Natural killer cell (primary cell): ENCODE measurements around the gene SMIM41. TPM values are rescaled to one million over a fixed set of nuclear protein-coding genes. Genes with fewer than 3 reads are reported as not detected.

ENCODE experiments used
- ATAC-seq, 3 donors: fragments of 150-1000 bp in 2 of 3; fragments of 200-7000 bp in 1 of 3; cut with Tn5 transposase; 1 replicate in 1 of 3; 2 replicates in 2 of 3; pipeline ENCODE4 v1.10.0; 2021; ENCODE audit warnings: mild to moderate bottlenecking in 2 of 3, moderate library complexity in 2 of 3
- DNase-seq, 2 donors: peaks; one replicate each; pipeline versions ENCODE4 v3.0.0 to v3.0.0-alpha.2; 2013 to 2021; ENCODE audit warnings: mixed read lengths in 1 of 2
- H3K27ac ChIP-seq: one replicate; pipeline ENCODE4 v1.5.1; 2013; ENCODE audit warnings: mild to moderate bottlenecking, low read length
- H3K27me3 ChIP-seq: one replicate; pipeline ENCODE4 v1.6.1; 2013; ENCODE audit warnings: low read length; ENCODE audit not compliant: control insufficient read depth, insufficient read depth
- H3K36me3 ChIP-seq: one replicate; pipeline ENCODE4 v1.6.1; 2013; ENCODE audit warnings: low read length; ENCODE audit not compliant: control insufficient read depth, insufficient read depth
- H3K4me1 ChIP-seq: one replicate; pipeline ENCODE4 v1.6.1; 2013; ENCODE audit warnings: low read length; ENCODE audit not compliant: control insufficient read depth, insufficient read depth
- H3K4me3 ChIP-seq: one replicate; pipeline ENCODE4 v1.5.1; 2013; ENCODE audit warnings: low read length
- H3K9me3 ChIP-seq: one replicate; pipeline ENCODE4 v1.6.1; 2013; ENCODE audit warnings: low read length; ENCODE audit not compliant: control insufficient read depth, insufficient read depth
- H3K27ac Mint-ChIP-seq, 2 donors: one replicate each; pipeline ENCODE4 v1.8.0; 2022; ENCODE audit warnings: mild to moderate bottlenecking in 2 of 2, mixed read lengths in 2 of 2, moderate library complexity in 1 of 2
- H3K27me3 Mint-ChIP-seq, 2 donors: one replicate each; pipeline ENCODE4 v1.8.0; 2022; ENCODE audit warnings: low read depth in 2 of 2, mixed read lengths in 2 of 2
- H3K36me3 Mint-ChIP-seq: one replicate; pipeline ENCODE4 v1.8.0; 2022; ENCODE audit warnings: mixed read lengths
- H3K4me1 Mint-ChIP-seq, 2 donors: one replicate each; pipeline ENCODE4 v1.8.0; 2022; ENCODE audit warnings: mixed read lengths in 2 of 2
- H3K4me3 Mint-ChIP-seq: one replicate; pipeline ENCODE4 v1.8.0; 2022; ENCODE audit warnings: mild to moderate bottlenecking, moderate library complexity, mixed read lengths
- H3K9me3 Mint-ChIP-seq, 2 donors: one replicate each; pipeline ENCODE4 v1.8.0; 2022; ENCODE audit warnings: mixed read lengths in 2 of 2
- WGBS: methylation state at CpG from one replicate; pipeline ENCODE4 v1.1.7; 2013; ENCODE audit warnings: missing lambda C conversion rate; ENCODE audit not compliant: insufficient coverage; 5-methylcytosine and 5-hydroxymethylcytosine counted together
- intact Hi-C: fragments of 100-400 bp; cut with micrococcal nuclease; formaldehyde crosslinking; loops from one replicate; pipeline ENCODE4 v1.14.2; 2022
- total RNA-seq, 4 donors: library from RNA; stranded (reverse); fragments of 120-200 nt in 1 of 4; gene quantifications; one replicate each; pipeline versions ENCODE4 v1.2.3 to v1.2.4, GENCODE V29; 2013 to 2022
- TF ChIP-seq, protein P1 (sequence below): fragments of 200-600 bp; IDR thresholded peaks from one replicate; pipeline ENCODE4 v1.8.0; 2022; ENCODE audit warnings: antibody characterized with exemption

The SMIM41 gene
- total RNA-seq, 3 donors from 2014 or later (not counting 1 experiment from before 2014, with no cell fraction given), result not detected

DNA sequence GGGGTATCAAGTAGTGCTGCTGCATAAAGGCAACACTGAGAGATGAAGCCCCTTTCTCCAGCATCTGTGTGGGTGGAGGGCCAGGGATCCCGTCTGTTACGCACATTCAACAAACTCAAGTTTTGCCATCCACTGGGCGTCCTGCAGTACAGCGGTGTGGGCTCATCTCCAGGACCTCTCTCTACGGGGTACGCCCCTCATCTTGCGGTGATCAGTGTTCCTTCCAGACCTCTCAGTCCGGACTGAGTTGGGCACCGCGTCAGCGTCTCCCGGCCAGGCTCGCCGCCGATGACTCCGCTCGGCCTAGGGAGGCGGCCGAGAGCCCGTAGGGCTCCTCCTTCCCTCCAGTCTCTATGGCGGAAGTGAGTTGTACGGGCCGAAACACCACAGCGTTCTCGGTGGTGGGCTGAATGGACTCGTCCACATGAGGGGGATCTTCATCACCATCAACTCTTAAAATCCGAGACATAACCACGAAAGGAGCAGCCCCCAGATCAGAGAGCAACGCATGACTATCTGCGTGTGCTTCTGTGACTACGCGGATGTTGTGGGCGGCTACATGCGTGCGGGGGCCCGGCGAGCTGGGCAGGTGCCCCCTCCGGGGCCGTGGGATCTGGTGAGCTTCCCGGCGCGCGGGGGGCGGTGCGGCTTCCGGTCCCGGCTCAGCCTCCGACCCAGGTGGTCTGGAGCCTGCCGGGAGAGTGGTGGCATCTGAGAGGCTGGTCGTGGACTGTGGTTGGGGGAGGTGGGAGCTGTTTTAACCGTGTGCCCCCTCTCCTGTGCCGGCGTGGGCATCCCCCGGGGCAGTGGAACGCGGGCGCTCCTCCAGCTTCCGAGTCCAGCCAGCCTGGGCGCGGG lies 9.9 kb upstream of the SMIM41 start, which contains the start of gene ATG101:
Gene ATG101, plus strand, starts transcription at position 652 of the 858 bp plus-strand sequence. CDS start 3,673 bp downstream, outside the sequence.
- no peaks in the 10 kb centered on the region for H3K9me3 ChIP-seq
- DNase-seq (peak; percentile 84 to 95), ATAC-seq (peak; percentile 93 to 99 (median 94))
- H3K27me3 ChIP-seq, result no peaks in the 10 kb centered on the region
- Mint-ChIP-seq H3K36me3 (peaks cover 9% of the 10 kb centered on the region), H3K4me1 (peaks cover 42 to 48% of the 10 kb centered on the region in 2 donors), H3K27ac (peak within 1 kb of the TSS; percentile 95 to 98), H3K4me3 (peak within 1 kb of the TSS; percentile 96), H3K27me3 (peaks cover 0 to 13% of the 10 kb centered on the region in 2 donors), H3K9me3 (no peaks in the 10 kb centered on the region)
- WGBS, result under 1% methylated on average over 59 of the region's 60 CpGs
- H3K4me3 ChIP-seq, result peak within 1 kb of the TSS; percentile 95
- peak within 1 kb of the TSS; percentile 88 for H3K27ac ChIP-seq
- intact Hi-C loops, result loop anchor here (1.0 kb wide), 2 partner anchors 18 to 44 kb away; partner anchors contain the start of gene NR4A1
- H3K4me1 ChIP-seq, result peaks cover 34% of the 10 kb centered on the region
- peaks cover 15% of the 10 kb centered on the region for H3K36me3 ChIP-seq
- TF ChIP-seq, protein P1, sequence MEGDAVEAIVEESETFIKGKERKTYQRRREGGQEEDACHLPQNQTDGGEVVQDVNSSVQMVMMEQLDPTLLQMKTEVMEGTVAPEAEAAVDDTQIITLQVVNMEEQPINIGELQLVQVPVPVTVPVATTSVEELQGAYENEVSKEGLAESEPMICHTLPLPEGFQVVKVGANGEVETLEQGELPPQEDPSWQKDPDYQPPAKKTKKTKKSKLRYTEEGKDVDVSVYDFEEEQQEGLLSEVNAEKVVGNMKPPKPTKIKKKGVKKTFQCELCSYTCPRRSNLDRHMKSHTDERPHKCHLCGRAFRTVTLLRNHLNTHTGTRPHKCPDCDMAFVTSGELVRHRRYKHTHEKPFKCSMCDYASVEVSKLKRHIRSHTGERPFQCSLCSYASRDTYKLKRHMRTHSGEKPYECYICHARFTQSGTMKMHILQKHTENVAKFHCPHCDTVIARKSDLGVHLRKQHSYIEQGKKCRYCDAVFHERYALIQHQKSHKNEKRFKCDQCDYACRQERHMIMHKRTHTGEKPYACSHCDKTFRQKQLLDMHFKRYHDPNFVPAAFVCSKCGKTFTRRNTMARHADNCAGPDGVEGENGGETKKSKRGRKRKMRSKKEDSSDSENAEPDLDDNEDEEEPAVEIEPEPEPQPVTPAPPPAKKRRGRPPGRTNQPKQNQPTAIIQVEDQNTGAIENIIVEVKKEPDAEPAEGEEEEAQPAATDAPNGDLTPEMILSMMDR, result peak; percentile 63

DNA sequence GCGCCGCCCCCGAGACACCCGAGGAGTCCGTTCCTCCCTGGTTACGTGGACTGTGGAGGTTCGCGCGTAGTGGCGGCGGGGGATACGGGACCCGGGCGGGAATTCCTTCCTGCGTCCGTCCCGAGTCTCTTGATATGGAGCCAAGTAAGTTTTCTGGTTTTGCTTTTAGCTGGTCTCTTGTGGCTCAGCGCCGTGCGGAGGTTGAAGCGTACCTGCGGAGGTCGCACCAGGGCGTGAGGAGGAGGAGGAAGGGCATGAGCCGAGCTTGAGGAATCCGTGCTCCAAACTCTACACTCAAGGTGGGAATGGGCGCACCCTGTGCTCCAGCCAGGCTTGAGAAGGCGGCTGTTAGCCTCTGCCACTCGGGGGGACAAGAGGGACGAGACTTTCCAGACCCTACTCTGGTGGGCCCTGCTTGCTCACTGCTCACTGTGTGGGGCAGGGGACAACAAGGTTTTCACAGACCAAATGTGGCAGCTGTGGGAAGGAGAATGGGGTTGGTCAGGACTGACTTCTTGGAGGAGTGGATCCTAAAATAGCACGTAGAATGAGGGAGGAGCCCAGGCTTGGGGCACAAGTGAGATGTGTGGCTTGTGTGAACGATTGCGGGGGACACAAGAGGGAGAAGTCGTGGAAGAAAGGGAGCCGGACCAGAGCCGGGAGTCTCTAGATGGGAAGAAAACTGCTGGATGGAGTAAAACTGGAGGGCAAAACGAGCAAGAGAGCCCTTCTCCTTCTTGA lies 9.1 kb upstream of the SMIM41 start:
- Histone ChIP-seq H3K4me1 (peaks cover 34% of the 10 kb centered on the region), H3K27me3 (no peaks in the 10 kb centered on the region), H3K36me3 (peaks cover 22% of the 10 kb centered on the region), H3K4me3 (peak overlapping the region; percentile 95), H3K9me3 (no peaks in the 10 kb centered on the region), H3K27ac (peak overlapping the region; percentile 88)
- DNase-seq (no peak), ATAC-seq (peak in 2 of 3 donors; percentile 25 to 36)
- TF ChIP-seq, protein P1, result no peak
- Mint-ChIP-seq H3K4me3 (peak overlapping the region; percentile 96), H3K4me1 (peaks cover 42 to 48% of the 10 kb centered on the region in 2 donors), H3K27ac (peak overlapping the region; percentile 95 to 98), H3K27me3 (peaks cover 0 to 11% of the 10 kb centered on the region in 2 donors), H3K9me3 (no peaks in the 10 kb centered on the region), H3K36me3 (peaks cover 9% of the 10 kb centered on the region)
- intact Hi-C loops, result no loop called here
- WGBS, result 8% methylated on average over 37 of the region's 37 CpGs

DNA sequence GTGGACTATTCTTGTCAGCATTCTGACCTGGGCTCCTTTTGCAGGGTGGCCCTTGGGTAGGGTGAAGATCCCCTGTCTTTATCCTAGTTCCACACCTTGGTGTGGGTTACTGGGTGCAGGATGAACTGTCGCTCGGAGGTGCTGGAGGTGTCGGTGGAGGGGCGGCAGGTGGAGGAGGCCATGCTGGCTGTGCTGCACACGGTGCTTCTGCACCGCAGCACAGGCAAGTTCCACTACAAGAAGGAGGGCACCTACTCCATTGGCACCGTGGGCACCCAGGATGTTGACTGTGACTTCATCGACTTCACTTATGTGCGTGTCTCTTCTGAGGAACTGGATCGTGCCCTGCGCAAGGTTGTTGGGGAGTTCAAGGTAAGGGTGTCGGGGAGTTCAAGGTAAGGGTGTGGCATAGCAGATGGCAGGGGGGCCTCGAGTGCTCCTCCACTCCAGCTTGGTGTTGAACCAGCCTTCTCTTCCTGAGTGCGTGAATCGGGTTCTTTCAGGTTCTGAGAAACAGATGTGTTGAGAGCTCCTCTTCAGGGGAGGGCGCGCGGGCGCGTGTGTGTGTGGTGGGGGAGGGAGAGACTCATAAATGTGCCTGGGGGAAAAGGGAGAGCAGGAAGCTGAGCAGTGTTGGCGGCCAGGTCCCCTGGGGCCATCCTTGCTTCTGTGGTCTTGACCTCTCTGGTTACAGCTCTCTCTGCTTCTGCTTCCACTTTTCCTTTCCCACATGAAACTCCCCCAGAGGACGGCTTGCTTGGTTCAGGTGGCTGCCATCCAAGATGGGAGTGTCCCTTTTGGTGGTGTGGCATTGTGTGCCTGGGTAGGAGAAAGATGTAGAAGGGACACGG lies 5.7 kb upstream of the SMIM41 start:
- H3K4me3 Mint-ChIP-seq, result peak overlapping the region; percentile 28
- Histone ChIP-seq H3K9me3 (no peaks in the 10 kb centered on the region), H3K4me1 (peaks cover 33% of the 10 kb centered on the region), H3K4me3 (no peak overlapping the region), H3K27me3 (no peaks in the 10 kb centered on the region), H3K36me3 (peaks cover 45% of the 10 kb centered on the region), H3K27ac (no peak overlapping the region)
- DNase-seq, result no peak
- H3K27ac Mint-ChIP-seq, result peak overlapping the region in 1 of 2 donors; percentile 67
- TF ChIP-seq, protein P1, result no peak
- intact Hi-C loops, result no loop called here
- peaks cover 42 to 48% of the 10 kb centered on the region in 2 donors for H3K4me1 Mint-ChIP-seq
- H3K27me3 Mint-ChIP-seq, result no peaks in the 10 kb centered on the region
- WGBS, result 77% methylated on average over 23 of the region's 23 CpGs
- H3K9me3 Mint-ChIP-seq, result no peaks in the 10 kb centered on the region
- no peak for ATAC-seq
- H3K36me3 Mint-ChIP-seq, result peaks cover 16% of the 10 kb centered on the region
